ENCODE measurements around the gene RAB21. TPM values are rescaled to one million over a fixed set of nuclear protein-coding genes. Genes with fewer than 3 reads are reported as not detected.

The RAB21 gene
- total and polyA plus RNA-seq, 2 of the 13 experiments (the other 11 are each of a cell fraction or from before 2014, with no cell fraction given) = 4.4 to 50.9 TPM

DNA sequence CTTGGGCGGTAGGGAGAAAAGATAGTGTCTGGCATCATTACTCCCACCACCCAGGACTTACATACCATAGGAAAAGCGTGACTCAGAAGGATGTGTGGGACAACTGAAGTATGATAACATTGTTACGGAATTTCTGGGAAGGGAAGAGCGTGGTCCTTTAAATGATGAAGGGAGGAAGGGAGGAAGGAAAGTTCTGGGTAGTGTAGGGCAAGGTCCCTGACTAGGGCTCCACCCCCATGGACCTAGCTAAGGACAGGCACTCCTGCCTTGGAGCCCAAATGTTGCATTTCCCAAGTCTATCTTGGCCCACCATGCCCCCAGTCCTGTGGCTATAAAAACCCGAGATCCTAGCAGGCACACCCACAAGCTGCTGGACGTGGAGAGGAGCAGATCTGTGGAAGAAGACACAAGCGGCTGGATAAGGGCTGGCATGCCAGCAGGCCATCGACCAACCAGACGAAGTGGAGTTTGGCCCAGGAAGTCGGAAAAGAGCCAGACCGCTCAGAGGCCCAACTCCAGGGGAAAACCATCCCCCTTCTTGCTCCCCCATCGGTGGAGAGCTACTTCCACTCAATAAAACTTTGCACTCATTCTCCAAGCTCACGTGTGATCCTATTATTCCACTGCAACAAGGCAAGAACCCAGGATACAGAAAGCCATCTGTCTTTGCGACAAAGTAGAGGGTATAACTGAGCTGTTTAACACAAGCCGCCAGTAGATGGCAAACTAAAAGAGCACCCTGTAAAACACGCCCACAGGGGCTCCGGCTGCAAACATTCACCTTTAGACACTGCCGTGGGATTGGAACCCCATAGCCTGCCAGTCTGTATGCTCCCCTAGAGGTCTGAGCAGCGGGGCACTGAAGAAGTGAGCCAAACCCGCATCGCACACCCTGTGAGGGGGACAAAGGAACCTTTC, 23.0 kb upstream of the RAB21 start (continued):
- TF ChIP-seq, protein P1, sequence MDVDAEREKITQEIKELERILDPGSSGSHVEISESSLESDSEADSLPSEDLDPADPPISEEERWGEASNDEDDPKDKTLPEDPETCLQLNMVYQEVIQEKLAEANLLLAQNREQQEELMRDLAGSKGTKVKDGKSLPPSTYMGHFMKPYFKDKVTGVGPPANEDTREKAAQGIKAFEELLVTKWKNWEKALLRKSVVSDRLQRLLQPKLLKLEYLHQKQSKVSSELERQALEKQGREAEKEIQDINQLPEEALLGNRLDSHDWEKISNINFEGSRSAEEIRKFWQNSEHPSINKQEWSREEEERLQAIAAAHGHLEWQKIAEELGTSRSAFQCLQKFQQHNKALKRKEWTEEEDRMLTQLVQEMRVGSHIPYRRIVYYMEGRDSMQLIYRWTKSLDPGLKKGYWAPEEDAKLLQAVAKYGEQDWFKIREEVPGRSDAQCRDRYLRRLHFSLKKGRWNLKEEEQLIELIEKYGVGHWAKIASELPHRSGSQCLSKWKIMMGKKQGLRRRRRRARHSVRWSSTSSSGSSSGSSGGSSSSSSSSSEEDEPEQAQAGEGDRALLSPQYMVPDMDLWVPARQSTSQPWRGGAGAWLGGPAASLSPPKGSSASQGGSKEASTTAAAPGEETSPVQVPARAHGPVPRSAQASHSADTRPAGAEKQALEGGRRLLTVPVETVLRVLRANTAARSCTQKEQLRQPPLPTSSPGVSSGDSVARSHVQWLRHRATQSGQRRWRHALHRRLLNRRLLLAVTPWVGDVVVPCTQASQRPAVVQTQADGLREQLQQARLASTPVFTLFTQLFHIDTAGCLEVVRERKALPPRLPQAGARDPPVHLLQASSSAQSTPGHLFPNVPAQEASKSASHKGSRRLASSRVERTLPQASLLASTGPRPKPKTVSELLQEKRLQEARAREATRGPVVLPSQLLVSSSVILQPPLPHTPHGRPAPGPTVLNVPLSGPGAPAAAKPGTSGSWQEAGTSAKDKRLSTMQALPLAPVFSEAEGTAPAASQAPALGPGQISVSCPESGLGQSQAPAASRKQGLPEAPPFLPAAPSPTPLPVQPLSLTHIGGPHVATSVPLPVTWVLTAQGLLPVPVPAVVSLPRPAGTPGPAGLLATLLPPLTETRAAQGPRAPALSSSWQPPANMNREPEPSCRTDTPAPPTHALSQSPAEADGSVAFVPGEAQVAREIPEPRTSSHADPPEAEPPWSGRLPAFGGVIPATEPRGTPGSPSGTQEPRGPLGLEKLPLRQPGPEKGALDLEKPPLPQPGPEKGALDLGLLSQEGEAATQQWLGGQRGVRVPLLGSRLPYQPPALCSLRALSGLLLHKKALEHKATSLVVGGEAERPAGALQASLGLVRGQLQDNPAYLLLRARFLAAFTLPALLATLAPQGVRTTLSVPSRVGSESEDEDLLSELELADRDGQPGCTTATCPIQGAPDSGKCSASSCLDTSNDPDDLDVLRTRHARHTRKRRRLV (CRISPR knock-in tag; IDR thresholded peaks at IDR 0.05) = no peak
- TF ChIP-seq CHD2 (IDR thresholded peaks at IDR 0.05; ENCODE audit: low read depth, low read length) = no peak
- TF ChIP-seq ZNF484 (CRISPR knock-in tag; IDR thresholded peaks at IDR 0.05; ENCODE audit: borderline replicate concordance, low read depth) = no peak
- TF ChIP-seq, protein P2, sequence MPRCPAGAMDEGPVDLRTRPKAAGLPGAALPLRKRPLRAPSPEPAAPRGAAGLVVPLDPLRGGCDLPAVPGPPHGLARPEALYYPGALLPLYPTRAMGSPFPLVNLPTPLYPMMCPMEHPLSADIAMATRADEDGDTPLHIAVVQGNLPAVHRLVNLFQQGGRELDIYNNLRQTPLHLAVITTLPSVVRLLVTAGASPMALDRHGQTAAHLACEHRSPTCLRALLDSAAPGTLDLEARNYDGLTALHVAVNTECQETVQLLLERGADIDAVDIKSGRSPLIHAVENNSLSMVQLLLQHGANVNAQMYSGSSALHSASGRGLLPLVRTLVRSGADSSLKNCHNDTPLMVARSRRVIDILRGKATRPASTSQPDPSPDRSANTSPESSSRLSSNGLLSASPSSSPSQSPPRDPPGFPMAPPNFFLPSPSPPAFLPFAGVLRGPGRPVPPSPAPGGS (CRISPR knock-in tag; IDR thresholded peaks at IDR 0.05) = no peak
- TF ChIP-seq TBX3 (IDR thresholded peaks at IDR 0.05; ENCODE audit: borderline replicate concordance) = no peak
- TF ChIP-seq ZNF891 (CRISPR knock-in tag; IDR thresholded peaks at IDR 0.05) = no peak
- no peak for TF ChIP-seq NKX3-1 (CRISPR knock-in tag; IDR thresholded peaks at IDR 0.05)
- TF ChIP-seq POLR2AphosphoS2 (IDR thresholded peaks at IDR 0.05; ENCODE audit: low read depth, low read length) = no peak
- TF ChIP-seq TAF15 (IDR thresholded peaks at IDR 0.05; ENCODE audit: low read depth, low read length, poor library complexity, severe bottlenecking) = no peak
- TF ChIP-seq NFKB2 (CRISPR knock-in tag; IDR thresholded peaks at IDR 0.05; ENCODE audit: borderline replicate concordance) = no peak
- TF ChIP-seq, protein P3, sequence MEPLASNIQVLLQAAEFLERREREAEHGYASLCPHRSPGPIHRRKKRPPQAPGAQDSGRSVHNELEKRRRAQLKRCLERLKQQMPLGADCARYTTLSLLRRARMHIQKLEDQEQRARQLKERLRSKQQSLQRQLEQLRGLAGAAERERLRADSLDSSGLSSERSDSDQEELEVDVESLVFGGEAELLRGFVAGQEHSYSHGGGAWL (CRISPR knock-in tag; IDR thresholded peaks at IDR 0.05) = no peak
- TF ChIP-seq NFYB (CRISPR knock-in tag; IDR thresholded peaks at IDR 0.05) = no peak
- TF ChIP-seq, protein P4, sequence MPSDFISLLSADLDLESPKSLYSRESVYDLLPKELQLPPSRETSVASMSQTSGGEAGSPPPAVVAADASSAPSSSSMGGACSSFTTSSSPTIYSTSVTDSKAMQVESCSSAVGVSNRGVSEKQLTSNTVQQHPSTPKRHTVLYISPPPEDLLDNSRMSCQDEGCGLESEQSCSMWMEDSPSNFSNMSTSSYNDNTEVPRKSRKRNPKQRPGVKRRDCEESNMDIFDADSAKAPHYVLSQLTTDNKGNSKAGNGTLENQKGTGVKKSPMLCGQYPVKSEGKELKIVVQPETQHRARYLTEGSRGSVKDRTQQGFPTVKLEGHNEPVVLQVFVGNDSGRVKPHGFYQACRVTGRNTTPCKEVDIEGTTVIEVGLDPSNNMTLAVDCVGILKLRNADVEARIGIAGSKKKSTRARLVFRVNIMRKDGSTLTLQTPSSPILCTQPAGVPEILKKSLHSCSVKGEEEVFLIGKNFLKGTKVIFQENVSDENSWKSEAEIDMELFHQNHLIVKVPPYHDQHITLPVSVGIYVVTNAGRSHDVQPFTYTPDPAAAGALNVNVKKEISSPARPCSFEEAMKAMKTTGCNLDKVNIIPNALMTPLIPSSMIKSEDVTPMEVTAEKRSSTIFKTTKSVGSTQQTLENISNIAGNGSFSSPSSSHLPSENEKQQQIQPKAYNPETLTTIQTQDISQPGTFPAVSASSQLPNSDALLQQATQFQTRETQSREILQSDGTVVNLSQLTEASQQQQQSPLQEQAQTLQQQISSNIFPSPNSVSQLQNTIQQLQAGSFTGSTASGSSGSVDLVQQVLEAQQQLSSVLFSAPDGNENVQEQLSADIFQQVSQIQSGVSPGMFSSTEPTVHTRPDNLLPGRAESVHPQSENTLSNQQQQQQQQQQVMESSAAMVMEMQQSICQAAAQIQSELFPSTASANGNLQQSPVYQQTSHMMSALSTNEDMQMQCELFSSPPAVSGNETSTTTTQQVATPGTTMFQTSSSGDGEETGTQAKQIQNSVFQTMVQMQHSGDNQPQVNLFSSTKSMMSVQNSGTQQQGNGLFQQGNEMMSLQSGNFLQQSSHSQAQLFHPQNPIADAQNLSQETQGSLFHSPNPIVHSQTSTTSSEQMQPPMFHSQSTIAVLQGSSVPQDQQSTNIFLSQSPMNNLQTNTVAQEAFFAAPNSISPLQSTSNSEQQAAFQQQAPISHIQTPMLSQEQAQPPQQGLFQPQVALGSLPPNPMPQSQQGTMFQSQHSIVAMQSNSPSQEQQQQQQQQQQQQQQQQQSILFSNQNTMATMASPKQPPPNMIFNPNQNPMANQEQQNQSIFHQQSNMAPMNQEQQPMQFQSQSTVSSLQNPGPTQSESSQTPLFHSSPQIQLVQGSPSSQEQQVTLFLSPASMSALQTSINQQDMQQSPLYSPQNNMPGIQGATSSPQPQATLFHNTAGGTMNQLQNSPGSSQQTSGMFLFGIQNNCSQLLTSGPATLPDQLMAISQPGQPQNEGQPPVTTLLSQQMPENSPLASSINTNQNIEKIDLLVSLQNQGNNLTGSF (CRISPR knock-in tag; IDR thresholded peaks at IDR 0.05) = no peak
- TF ChIP-seq POLR2A (IDR thresholded peaks at IDR 0.05; ENCODE audit: insufficient read depth in 1 of 2, low read depth in 2 of 2, low read length in 2 of 2) = peak; percentile 52 to 53; a peak in 3 of 4 replicates
- TF ChIP-seq ZNF350 (CRISPR knock-in tag; IDR thresholded peaks at IDR 0.05; ENCODE audit: borderline replicate concordance, low read depth) = peak; percentile 62; the same call in 1 of the 2 replicates
- TF ChIP-seq ZNF616 (CRISPR knock-in tag; IDR thresholded peaks at IDR 0.05; ENCODE audit: low read depth) = no peak
- no peak for TF ChIP-seq PPARG (CRISPR knock-in tag; conservative IDR thresholded peaks at IDR 0.05)

Data from HepG2 (cell line).